HG02798 (cell line): Measurements from ENCODE around the gene C5orf46.
"Not testable (repeated sequence)": the region's sequence is repeated elsewhere in the genome, so short reads cannot be mapped to it uniquely, and the experiment has no call there.

Source experiments
- ATAC-seq: cut with Tn5 transposase; IDR thresholded peaks from one replicate; pipeline ENCODE4 v1.9.1; 2021; ENCODE audit warnings: mild to moderate bottlenecking; ENCODE audit not compliant: unreplicated experiment, poor library complexity

Gene C5orf46

DNA sequence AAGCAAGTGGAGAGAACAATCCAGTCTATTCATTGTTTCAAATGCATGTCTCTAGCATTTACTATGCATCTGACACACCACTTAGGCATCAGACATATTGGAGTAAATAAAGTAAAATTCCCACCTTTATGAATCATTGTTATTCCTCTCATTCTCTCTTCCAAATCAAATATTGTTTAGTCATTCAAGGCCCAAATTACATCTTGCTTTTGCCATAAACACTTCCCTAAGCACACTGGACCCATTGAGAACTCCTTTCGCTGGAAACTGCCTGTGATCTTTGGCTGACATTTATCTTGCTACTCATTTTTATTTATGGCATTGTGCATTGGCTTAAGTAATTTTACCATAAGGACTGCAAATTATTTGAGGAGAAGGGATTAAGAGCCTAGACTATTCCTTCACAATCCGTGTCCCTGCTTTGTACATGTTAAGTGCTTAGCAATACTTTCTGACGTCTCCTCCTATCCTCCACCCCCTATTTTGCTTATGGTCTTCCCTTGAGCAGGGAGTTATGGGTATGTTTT is 7.4 kb downstream of the C5orf46 start:
- no peak for ATAC-seq

DNA sequence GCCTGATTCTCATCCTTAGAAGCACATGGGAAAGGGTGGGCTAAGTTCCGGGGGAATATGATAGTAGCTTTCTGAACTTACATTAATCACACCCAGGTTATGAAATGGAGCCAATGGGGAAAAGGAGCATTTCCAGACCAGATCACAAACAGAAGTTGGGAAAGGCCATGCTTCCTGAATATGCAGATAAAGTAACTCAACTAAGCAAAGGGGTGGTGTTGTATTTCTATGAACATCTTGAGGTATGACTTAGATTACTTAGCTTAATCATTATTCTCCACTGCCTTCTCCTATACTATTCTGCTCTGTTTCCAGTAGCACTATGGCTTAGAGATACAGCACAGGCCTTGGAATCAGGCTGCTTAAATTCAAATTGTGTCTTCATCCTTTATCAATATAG is 10.5 kb downstream of the C5orf46 start:
- ATAC-seq: no peak

DNA sequence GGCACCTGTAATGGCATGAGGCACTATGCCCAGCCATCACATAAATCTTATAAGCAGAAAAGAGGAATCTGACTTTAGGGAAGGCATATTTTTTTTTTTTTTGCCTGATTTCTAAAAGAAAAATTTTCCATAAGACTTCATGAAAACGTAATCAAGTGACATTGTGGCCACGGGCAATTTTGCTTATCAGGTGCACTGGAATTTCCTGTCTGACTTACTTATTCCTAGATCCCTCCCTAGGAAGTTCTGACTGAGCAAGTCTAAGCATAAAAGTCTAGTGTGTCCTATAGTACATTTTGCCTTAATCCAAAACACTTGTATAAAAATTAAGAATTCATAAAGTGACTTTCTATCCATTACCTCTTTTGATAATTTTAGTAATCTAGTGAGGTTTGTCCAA is 12.5 kb downstream of the C5orf46 start:
- no peak for ATAC-seq

DNA sequence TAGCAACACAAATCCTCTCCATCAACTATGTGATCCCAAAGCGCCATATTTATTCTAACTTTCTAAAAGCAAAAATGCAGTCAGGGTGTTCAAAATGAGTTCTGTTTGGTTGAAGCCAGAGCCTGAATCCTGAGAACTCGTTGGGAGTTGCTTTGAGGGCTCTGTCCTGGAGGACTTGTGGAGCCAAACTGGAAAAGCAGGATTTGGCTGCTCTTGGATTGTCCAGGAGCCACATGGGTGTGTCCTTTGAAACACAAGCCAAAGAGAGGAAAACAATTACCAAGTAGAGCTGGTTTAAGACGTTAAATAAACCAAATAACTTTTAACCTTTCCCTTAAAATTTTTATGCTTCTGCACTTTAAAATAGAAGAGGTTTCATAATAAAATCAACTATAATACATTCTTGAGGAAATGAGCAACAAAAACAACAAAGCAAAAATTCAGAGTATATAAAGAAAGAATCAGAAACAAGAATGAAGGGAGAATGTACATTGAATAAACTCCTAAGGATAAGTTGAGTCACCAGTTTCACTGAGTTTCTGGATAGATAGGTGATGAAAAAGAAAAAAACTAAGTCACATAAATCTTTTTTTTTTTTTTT is 13.5 kb downstream of the C5orf46 start:
- no peak for ATAC-seq

DNA sequence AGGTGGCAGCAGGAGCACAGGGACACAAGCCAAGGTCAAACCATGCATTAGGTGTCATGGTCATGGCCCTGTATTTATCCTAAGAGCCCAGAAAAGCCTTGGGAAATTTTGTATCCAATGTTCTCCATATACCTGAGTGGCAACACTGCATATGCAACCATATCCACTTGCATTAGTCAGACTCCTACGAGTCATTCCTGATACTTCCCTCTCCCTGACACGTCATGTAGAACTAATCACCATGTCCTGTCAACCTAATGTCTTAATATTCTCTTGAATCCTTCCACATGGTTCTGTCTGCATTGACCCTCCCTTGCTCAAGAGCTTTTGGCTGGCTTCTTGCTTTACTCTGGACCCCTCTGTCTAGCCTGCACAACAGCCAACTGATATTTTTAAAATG is 18.4 kb downstream of the C5orf46 start:
- ATAC-seq: no peak

DNA sequence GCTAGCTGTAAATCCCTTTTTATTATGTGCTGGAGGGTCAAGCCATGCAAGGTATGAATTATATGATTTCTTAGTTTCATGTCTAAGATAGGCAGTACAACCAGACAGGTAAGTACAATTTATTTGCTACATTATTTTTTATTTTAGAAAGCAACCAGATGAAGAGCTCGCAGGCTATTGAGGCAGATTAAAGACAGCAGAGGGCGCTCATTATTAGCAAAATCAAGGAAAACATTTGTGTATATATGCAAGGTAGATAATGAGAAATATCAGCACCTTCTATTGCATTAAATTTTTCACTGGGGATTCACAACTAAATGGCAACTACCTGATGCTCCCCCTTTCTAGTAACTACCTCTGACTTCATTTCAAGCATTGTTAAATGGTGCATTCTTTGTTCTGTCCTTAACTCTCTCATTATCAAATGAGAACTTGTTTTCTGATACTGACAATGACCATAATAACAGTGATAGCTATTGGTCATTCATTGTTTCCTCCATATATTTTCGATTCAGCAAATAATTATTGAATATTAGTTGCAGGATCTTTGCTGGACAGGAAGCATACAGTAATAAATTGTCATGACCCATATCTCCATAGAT is 19.2 kb downstream of the C5orf46 start:
- ATAC-seq: no peak

DNA sequence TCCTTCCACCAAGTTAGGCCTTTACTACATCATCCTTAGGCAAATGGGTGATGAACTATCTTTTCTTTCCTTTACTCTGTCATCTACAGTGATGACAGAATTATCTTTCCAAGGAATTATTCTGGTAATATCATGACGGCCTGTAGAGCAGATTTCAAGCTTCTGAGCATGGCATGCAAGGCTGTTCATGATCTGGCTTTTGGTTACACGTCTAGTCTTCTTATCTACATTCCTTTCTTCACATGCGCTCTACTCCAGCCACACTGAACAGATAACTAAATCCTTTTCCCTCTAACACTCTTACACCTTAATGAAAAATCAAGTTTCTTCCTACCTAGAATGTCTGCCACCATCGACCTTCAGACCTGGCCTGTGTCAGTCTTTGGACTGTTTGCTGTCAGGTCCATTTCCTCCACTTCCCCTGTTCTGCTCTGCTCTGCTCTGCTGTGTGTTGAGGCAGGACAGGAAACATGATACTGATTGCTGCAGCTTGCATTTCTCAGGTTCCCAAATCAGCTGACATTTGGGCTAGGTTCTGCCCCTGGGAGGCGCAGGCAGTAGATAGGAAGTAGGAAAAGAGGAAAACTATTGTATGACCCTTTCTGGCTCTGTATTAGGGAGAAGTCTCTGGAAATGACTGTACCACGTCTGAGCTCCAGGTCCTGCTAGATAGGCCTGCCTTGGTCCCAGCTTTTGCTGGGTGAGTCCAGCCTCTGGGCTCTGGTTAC is 23.6 kb downstream of the C5orf46 start:
- ATAC-seq: no peak

DNA sequence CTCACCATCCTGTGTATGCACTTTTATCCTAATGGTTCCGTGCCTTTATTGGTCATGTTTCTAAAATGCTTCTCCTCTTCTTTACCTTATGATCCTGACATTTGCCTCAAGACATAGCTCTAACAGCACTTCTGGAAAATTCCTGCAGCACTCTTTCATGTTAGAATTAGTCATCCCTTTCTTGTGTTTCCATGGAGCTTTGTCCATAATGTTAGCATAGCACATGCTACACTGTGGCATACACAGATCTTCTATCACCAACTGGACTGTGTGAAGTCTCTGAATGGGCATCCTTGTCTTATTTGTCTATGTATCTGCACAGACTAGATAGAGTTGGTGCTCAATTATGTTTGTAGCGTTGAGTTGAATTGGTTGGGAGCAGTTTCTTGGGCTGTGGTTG is 25.9 kb downstream of the C5orf46 start:
- no peak for ATAC-seq

DNA sequence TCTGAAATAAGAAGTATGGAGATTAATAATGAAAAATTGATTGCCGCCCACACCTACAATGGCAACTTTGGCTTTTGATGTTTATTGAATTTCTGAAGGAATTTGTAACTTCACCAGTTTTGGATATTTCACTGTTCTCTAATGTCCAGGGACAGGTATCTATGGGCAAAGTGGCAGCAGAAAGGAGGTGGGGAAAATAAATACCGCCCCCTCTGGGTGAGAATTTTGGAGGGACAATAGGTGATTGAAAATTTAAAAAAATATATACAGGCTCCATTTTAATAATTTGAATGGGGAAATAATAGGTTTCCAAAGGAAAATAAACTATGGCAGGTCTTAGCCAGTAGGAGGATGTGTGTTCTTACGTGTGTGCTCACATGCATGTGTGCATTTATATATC is 26.6 kb downstream of the C5orf46 start:
- ATAC-seq: no peak

DNA sequence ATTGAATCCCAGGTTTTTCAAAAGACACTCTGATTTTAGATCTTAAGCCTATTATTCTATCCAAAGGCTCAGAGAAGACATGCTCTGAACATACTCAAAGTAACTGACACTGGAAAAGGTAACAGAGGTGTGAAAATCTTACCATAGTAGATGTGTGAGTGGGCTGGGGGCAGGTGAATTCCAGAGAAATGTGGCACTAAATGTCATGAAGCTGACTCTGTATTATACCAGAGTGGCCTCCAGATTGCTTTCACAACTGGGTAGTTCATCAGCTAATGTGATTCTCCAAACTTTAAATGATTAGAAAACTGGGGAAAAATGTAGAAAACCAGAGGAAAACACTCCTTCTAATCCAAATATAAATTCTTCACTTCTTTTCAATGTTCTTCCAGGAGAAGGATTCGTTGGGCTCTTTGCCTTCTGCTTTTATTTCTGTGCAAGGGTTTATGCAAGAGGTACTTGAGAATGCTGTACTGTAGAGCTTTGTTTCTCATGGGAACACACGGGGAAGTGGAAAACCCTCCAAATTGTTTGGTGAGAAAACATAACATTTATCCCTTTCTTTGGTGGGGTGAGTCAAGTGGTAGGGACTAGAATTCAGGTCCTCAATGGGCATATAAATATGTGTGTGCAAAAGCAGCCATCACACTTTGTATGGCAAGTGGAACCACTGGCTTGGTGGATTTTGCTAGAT is 28.1 kb downstream of the C5orf46 start, which contains the start of gene SCGB3A2:
SCGB3A2 (plus strand) TSS at position 646 of the 694 bp plus-strand sequence. CDS start 93 bp downstream, outside the sequence.
- no peak for ATAC-seq

DNA sequence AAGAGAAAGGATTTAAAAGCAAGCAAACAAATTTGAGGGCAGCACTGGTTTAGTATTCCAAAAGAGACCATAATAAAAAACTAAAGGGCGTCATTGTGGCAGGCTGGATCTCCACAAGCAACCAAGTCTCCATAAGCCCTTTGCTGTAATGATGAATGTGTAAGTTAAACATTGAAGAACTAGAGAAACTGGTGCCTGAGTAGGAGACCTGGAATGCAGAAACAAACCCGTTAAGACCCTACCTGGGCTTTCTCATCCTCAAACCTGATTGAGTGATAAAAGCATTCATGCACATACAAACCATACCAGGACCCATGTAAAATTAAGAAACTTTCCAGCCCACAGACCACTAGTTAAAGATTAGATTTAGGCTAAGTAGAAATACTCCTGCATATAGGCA is 29.7 kb downstream of the C5orf46 start:
- ATAC-seq: no peak

DNA sequence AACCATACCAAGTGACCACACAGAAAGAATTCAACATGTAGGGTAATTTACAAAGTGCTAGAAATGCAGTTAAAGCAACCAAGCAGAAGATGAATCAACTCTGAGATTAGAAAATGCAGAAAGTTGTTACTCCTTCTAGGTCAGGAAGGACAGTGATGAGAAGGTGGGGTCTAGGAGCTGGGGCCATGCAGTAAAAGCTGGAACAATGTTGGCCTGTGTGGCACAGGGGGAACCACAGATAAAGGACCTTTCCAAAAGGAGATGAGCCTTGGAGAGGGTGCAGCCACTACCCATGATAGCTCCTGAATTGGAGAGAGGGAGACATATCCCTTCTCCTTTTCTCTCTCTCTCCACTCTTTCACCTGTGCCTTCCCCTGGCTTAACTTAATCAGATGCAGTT is 30.2 kb downstream of the C5orf46 start:
- no peak for ATAC-seq

DNA sequence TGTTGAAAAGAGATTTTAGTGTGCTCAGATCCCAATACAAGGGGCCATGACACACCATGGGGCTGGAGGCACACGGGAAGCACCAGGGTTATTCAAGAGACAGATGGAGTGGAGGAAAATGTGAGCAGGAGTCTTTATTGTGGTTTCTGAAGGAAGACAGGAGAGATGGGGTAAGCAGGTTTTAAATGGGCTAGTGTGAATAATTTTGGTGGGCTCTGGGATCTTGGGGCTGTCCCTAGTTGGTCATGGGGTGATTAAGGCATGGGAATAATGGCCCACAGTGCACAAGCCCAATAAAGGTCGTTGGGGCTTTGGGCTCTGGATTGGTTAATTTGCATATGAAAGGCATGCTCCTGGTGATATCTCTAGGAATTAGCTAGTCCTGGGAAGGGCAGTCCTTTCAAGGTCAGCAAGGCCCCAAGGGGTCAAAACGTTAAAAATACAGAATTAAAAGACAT is 31.4 kb downstream of the C5orf46 start:
- ATAC-seq: no peak

DNA sequence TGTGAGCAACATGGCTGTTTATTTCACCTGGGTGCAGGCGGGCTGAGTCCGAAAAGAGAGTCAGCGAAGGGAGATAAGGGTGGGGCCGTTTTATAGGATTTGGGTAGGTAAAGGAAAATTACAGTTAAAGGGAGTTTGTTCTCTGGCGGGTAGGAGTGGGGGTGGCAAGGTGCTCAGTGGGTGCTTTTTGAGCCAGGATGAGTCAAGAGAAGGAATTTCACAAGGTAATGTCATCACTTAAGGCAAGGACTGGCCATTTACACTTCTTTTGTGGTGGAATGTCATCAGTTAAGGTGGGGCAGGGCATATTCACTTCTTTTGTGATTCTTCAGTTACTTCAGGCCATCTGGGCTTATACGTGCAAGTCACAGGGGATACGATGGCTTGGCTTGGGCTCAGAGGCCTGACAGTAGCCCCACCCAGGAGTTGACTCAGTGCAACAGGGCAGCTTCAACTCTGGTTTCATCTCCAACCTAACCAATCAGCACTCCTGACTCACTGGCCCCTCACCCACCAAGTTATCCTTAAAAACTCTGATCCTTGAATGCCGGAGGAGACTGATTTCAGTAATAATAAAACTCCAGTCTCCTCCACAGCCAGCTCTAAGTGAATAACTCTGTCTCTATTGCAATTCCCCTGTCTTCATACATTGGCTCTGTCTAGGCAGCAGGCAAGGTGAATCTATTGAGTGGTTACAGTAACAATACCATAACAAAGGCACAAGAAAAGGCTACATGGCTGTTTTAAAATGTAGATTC is 32.0 kb downstream of the C5orf46 start:
- not testable (repeated sequence) for ATAC-seq

DNA sequence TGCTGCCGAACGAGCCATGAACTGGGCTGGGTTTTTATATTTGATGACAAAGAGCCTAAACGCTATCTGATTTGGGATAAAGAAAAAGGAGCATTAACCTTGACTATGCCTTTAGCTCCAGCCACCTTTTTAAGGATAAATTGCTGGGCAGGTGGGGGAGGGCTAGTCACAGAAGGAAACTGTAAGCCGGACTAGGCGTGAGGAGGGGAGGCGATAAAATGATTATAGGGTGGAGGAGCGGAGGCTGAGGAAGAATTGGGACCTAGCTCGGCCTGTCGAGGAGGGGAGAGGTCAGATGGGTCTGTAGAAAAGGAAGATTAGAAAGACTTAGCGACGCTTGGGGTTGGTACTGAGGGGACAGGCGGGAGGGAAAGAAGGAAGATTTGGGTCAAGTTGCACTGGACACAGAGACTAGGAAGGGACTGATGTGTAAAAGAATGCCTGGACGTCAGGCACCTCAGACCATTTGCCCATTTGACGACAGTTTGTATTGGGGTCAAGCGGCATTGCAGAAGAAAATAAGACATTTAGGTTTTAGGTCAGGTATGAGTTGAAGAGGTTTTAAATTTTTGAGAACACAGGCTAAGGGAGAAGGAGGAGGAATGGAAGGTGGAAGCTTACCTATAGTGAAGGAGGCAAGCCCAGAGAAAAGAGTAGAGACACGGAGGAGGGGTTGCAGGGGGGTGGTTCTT is 33.4 kb downstream of the C5orf46 start:
- not testable (repeated sequence) for ATAC-seq

DNA sequence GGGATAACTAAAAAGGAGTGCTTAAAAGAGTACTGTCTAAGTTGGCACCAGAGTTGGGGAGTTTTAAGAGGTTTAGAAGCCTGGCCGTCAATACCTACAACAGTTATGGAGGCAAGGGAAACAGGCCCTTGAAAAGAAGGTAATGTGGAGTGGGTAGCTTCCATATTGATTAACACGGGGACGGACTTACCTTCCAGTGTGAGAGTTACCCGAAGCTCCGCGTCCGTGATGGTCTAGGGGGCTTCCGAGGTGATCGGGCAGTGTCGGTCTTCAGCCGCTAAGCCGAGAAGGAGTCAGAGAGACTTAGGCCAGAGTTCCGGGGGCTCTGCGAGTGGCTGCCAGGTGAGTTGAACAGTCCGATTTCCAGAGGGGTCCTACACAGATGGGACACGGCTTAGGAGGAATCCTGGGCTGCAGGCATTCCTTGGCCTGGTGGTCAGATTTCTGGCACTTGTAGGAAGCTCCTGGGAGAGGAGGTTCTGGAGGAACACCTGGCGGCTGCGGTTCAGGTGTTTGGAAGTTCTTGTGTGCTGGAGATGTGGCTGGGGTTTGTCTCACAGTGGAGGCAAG is 34.3 kb downstream of the C5orf46 start:
- not testable (repeated sequence) for ATAC-seq

DNA sequence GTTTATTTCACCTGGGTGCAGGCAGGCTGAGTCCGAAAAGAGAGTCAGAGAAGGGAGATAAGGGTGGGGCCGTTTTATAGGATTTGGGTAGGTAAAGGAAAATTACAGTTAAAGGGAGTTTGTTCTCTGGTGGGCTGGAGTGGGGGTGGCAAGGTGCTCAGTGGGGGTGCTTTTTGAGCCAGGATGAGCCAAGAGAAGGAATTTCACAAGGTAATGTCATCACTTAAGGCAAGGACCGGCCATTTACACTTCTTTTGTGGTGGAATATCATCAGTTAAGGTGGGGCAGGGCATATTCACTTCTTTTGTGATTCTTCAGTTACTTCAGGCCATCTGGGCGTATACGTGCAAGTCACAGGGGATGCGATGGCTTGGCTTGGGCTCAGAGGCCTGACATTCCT is 36.4 kb downstream of the C5orf46 start:
- not testable (repeated sequence) for ATAC-seq

DNA sequence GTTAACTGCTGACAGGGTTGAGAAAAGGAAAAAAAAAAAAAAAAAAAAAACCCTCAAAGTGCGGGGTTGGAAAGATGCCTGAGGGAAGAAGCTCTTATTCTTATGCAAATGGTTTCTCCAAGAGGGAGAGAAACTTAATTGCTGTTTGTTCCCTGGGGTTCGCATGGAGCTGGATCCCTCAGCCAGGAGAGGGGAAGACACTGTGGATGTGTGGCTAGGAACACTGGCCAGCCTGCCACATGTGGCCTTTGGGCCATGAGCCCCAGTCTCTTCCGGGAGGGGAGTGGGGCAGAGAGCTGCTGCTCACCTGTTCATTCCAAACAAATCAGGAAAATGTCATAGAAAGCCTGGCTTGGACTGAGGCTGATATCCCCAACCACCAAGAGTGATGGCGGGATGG is 37.2 kb downstream of the C5orf46 start:
- no peak for ATAC-seq
